DMS153 (cell line): ENCODE data around the gene SRSF7.

ENCODE experiments used
- DNase-seq: peaks from one replicate; lab custom pipeline; 2025; lab: John Stamatoyannopoulos, UW

SRSF7 gene

DNA sequence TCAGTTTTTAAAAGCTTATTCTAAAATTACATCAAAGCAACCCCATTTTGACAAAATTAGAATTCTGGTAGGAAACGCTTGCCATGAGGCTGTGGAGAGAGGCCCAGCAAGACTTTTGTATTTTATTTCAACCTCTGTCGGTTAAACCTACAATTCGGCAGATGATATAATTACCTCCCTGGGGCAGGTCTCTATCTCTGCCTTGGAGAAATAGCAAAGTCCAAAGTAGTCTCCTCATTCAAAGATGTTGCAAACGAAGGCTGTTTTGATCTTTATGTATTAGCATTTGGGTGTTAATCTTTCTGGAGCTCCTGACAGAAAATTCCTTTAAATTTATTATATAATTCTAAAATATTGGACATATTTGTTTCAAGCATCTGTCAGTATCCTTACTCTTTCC lies 49.6 kb downstream of the SRSF7 start:
- no peak for DNase-seq

DNA sequence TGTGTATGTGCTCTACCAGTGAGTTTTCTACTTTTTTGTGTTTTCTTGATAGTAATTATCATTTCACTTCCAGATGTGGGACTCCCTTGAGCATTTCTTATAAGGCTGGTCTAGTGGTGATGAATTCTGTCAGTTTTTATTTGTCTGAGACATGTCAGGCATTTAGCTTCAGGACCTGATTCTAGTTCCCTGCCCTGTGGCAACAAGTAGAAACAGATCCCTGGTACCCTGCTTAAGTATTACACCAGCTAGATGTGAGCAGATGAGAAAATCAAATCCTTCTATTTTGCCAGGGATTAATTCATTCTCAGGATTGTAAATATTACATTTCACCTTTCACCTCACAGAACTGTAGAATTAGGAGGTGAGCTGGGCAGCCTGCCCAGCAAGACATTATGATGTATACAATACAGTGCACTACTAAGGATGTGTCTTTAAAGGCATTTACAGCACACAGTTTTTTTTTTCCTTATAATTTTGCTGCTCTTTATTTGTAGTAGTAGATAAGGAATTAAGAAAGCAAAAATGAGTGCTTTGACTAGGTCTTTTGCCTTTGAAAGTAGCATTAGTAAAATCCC lies 50.2 kb downstream of the SRSF7 start:
- DNase-seq, result no peak

DNA sequence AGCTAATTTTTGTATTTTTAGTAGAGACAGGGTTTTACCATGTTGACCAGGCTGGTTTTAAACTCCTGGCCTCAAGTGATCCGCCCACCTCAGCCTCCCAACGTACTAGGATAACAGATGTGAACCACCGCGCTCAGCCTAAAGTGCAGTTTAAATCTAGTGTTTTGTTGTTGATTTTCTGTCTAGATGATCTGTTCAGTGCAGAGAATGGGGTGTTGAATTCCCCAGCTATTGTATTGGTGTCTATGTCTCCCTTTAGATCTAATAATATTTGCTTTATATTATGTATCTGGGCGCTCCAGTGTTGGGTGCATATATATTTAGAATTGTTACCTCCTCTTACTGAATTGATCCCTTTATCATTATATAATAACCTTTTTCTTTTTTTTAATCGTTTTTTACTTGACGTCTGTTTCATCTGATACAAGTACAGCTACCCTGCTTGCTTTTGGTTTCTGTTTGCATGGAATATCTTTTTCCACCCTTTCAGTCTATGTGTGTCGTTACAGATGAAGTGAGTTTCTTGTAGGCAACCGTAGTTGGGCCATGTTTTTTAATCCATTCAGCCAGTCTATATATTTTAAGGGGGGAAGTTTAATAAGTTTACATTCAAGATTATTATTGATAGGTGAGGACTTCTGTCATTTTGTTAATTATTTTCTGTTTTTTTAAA lies 50.9 kb downstream of the SRSF7 start:
- no peak for DNase-seq

DNA sequence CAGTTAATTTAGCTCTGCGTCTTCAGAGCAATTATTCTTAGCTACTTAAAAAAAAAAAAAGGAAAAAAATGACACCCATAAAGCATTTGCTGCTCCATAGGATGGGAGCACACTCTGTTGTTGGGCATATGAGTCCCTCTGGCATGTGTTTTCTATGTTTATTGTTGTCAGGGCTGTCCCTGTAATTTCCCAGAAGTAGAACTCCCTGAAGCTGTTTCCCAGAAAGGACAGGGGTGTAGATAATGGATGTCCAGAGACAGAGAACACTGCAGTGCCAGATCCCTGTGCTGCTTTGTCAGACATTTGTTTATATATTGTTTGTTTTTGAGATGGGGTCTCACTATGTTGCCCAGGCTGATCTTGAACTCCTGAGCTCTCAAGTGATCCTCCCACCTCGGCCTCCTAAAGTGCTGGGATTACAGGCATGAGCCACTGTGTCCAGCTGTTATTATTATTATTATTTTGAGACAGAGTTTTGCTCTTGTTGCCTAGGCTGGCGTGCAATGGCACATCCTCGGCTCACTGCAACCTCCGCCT lies 52.6 kb downstream of the SRSF7 start:
- DNase-seq, result no peak

DNA sequence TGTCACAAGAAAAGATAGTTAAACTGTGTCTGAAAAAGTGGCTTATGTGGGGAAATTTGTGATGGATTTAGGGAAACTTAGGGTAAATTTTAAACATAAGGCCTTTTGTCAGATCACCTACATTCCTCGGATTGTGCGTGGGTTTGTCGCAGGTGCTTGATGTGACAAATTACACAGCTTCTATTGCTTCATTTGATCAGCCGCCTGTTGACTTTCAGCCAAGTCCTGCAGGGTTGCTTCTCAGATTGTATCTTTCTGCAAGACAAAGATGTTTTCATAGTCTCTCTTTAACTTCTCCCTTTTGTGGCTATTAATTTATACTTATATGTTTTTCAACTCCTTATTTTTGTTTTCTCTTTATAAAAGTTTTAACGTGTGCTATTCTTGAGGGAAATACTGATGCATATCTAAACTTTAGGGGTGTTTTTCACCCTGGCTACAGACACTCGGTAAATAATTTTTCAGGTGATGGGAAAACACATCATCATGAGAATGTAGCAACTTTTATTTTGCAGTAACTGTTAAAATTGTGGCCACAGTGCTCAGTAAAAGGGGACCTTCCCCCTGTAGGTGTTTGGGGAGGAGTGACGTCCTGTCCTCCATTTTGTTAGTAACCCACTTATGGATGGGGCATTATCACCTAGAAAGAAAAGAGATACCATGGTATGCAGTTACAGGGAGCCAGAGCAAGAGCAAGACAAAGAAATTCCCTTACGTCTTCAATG lies 53.9 kb downstream of the SRSF7 start:
- no peak for DNase-seq
